GM21723 (cell line): ENCODE results near the gene USP12.
"Not testable (repeated sequence)": the region's sequence is repeated elsewhere in the genome, so short reads cannot be mapped to it uniquely, and the experiment has no call there.

Experiments used
- ATAC-seq: cut with Tn5 transposase; IDR thresholded peaks from one replicate; pipeline ENCODE4 v1.9.1; 2021; ENCODE audit warnings: mild to moderate bottlenecking, moderate library complexity; ENCODE audit not compliant: unreplicated experiment

USP12 gene

GRCh38 chr13:27080018-27080948, 91.3 kb downstream of the USP12 start:
- ATAC-seq, result no peak

GRCh38 chr13:27079421-27079958, 92.1 kb downstream of the USP12 start:
- no peak for ATAC-seq

- no peak for ATAC-seq
These were observed 94.2 kb downstream of the USP12 start for GRCh38 chr13:27077451-27077850.

GRCh38 chr13:27076421-27076820, 95.2 kb downstream of the USP12 start:
- ATAC-seq, result no peak

- ATAC-seq, result no peak
These were observed 98.4 kb downstream of the USP12 start for GRCh38 chr13:27073186-27073585.

GRCh38 chr13:27066123-27066522, 105.5 kb downstream of the USP12 start:
- not testable (repeated sequence) for ATAC-seq

- ATAC-seq, result no peak
These were observed 106.0 kb downstream of the USP12 start for GRCh38 chr13:27065582-27065981.

- no peak for ATAC-seq
These were observed 107.2 kb downstream of the USP12 start for GRCh38 chr13:27064252-27064995.

GRCh38 chr13:27057817-27058216, 113.8 kb downstream of the USP12 start:
- no peak for ATAC-seq

- no peak for ATAC-seq
These were observed 116.1 kb downstream of the USP12 start for GRCh38 chr13:27055526-27055925.

- no peak for ATAC-seq
These were observed 116.9 kb downstream of the USP12 start for GRCh38 chr13:27054760-27055159.

GRCh38 chr13:27053902-27054595, 117.6 kb downstream of the USP12 start:
- ATAC-seq, result no peak

GRCh38 chr13:27053210-27053884, 118.3 kb downstream of the USP12 start:
- no peak for ATAC-seq

- ATAC-seq, result no peak
These were observed 118.9 kb downstream of the USP12 start for GRCh38 chr13:27052551-27053208.

- ATAC-seq, result no peak
These were observed 124.5 kb downstream of the USP12 start for GRCh38 chr13:27047081-27047480.

- peak; percentile 74 for ATAC-seq
These were observed 126.6 kb downstream of the USP12 start for GRCh38 chr13:27044837-27045570.

- ATAC-seq, result no peak
These were observed 128.6 kb downstream of the USP12 start for GRCh38 chr13:27043013-27043412.

- ATAC-seq, result no peak
These were observed 130.3 kb downstream of the USP12 start for GRCh38 chr13:27041341-27041740.

GRCh38 chr13:27040826-27041108, 130.8 kb downstream of the USP12 start:
- no peak for ATAC-seq
